Measurements from ENCODE around the gene ATAT1. TPM values are rescaled to one million over a fixed set of nuclear protein-coding genes. Genes with fewer than 3 reads are reported as not detected.
A peak's percentile ranks its signal among the peaks of the same experiment; 100 is the strongest.

ATAT1 gene
- total RNA-seq, 1 experiment from 2014 or later = 19.3 TPM

- H3K36me3 Mint-ChIP-seq = peaks cover 3% of the 10 kb centered on the region; the same call in 1 of the 2 replicates
- H3K27ac Mint-ChIP-seq = 0 out of 2 replicates have a peak overlapping the region, but pooled peaks have one; percentile 92
- ChIA-PET POLR2A (interaction anchor here (0.6 to 2.6 kb wide), 5 partner anchors 10 to 190 kb away, joined by 3 to 5 read pairs (median 3); partner anchors contain the start of gene MDC1), CTCF (interaction anchor here (0.7 to 4.0 kb wide), 6 partner anchors 11 to 191 kb away, joined by 3 to 49 read pairs (median 9); partner anchors contain the start of gene DHX16)
- peaks cover 51% of the 10 kb centered on the region for H3K4me1 Mint-ChIP-seq
- no peaks in the 10 kb centered on the region for H3K27me3 Mint-ChIP-seq (ENCODE audit: low read depth)
- ATAC-seq (no peak), DNase-seq (ENCODE audit: low spot score) (no peak)
- H3K9me3 Mint-ChIP-seq = no peaks in the 10 kb centered on the region
- TF ChIP-seq IRF2 (CRISPR knock-in tag; IDR thresholded peaks at IDR 0.05; ENCODE audit: borderline replicate concordance, low read depth) = no peak
- peak overlapping the region; percentile 93 for H3K4me3 Mint-ChIP-seq
Measured at GRCh38 chr6:30689985-30690384, 63.3 kb downstream of the ATAT1 start.

DNA sequence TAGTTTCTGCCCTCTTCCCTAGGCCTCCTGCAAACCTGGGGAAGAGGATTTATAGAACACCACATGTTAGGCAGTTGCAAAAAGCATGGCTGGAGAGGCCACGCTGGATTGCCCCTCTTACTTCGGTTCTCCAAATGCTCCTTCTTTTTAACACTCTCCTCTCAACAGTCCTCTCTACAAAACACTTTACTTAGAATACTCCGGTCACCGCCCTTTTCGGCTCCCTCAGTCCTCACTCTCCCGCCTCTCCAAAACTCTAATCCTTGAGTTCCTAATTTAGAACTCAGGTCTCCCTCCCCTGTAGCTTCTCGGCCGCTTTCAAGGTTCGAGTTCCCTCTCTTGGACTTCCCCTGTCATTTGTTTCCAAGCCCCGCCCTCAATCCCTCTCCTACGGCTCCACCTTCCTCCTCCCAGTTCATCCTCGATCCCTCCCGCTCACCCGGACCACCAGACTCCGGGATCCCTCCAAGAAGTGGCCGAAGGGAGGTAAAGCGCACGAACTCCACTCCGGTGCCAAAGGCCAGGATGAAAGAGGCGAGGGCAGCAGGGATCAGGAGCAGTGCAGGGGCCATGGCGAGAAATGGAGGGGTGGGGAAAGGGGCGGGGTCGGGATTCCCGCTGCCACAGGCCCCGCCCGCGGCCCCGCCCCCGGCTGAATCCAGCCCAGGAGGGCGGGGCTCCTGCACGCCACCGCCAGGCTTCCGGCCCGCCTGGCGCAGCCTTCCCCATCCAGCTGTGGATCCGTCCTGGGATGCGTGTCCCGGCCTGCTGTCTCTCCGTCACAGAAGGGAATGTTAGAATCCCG lies 63.9 kb downstream of the ATAT1 start, which contains the start of gene NRM:
Gene NRM (minus strand): TSS at position 582 of the 805 bp plus-strand sequence. CDS start 10 bp downstream, at position 572.
- peaks cover 44% of the 10 kb centered on the region for H3K4me1 Mint-ChIP-seq
- peaks cover 3% of the 10 kb centered on the region; the same call in 1 of the 2 replicates for H3K36me3 Mint-ChIP-seq
- ChIA-PET POLR2A (interaction anchor here (0.6 to 1.4 kb wide), 4 partner anchors 11 to 76 kb away, joined by 3 to 5 read pairs (median 3); partner anchors contain the start of gene MDC1), CTCF (interaction anchor here (0.7 to 4.0 kb wide), 8 partner anchors 12 to 291 kb away, joined by 3 to 49 read pairs (median 6); partner anchors contain the start of genes DHX16 and MDC1)
- peak; percentile 63 for ATAC-seq
- peak; percentile 80 for DNase-seq (ENCODE audit: low spot score)
- no peaks in the 10 kb centered on the region for H3K27me3 Mint-ChIP-seq (ENCODE audit: low read depth)
- peak within 1 kb of the TSS; percentile 92 for H3K27ac Mint-ChIP-seq
- peak within 1 kb of the TSS; percentile 93 for H3K4me3 Mint-ChIP-seq
- no peaks in the 10 kb centered on the region for H3K9me3 Mint-ChIP-seq
- TF ChIP-seq ZNF396 (CRISPR knock-in tag; IDR thresholded peaks at IDR 0.05; ENCODE audit: borderline replicate concordance) = no peak
- no peak for TF ChIP-seq TEAD1 (CRISPR knock-in tag; IDR thresholded peaks at IDR 0.05)
- TF ChIP-seq CTCF (IDR thresholded peaks at IDR 0.05) = no peak
- TF ChIP-seq CREB1 (CRISPR knock-in tag; IDR thresholded peaks at IDR 0.05) = no peak
- TF ChIP-seq ZNF532 (CRISPR knock-in tag; IDR thresholded peaks at IDR 0.05; ENCODE audit: borderline replicate concordance) = no peak
- TF ChIP-seq SP1 (CRISPR knock-in tag; conservative IDR thresholded peaks at IDR 0.05) = peak; percentile 81
- no peak for TF ChIP-seq ZNF263 (CRISPR knock-in tag; IDR thresholded peaks at IDR 0.05; ENCODE audit: low read depth)
- TF ChIP-seq, protein P1, sequence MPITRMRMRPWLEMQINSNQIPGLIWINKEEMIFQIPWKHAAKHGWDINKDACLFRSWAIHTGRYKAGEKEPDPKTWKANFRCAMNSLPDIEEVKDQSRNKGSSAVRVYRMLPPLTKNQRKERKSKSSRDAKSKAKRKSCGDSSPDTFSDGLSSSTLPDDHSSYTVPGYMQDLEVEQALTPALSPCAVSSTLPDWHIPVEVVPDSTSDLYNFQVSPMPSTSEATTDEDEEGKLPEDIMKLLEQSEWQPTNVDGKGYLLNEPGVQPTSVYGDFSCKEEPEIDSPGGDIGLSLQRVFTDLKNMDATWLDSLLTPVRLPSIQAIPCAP (CRISPR knock-in tag; IDR thresholded peaks at IDR 0.05) = no peak
- TF ChIP-seq, protein P2, sequence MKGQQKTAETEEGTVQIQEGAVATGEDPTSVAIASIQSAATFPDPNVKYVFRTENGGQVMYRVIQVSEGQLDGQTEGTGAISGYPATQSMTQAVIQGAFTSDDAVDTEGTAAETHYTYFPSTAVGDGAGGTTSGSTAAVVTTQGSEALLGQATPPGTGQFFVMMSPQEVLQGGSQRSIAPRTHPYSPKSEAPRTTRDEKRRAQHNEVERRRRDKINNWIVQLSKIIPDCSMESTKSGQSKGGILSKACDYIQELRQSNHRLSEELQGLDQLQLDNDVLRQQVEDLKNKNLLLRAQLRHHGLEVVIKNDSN (CRISPR knock-in tag; IDR thresholded peaks at IDR 0.05) = no peak
- TF ChIP-seq FOXP4 (CRISPR knock-in tag; IDR thresholded peaks at IDR 0.05) = peak; percentile 37; the same call in 1 of the 2 replicates
- no peak for TF ChIP-seq MLX (CRISPR knock-in tag; IDR thresholded peaks at IDR 0.05)
- no peak for TF ChIP-seq NR2C2 (CRISPR knock-in tag; IDR thresholded peaks at IDR 0.05)
- no peak for TF ChIP-seq E2F1 (CRISPR knock-in tag; IDR thresholded peaks at IDR 0.05)
- TF ChIP-seq, protein P3, sequence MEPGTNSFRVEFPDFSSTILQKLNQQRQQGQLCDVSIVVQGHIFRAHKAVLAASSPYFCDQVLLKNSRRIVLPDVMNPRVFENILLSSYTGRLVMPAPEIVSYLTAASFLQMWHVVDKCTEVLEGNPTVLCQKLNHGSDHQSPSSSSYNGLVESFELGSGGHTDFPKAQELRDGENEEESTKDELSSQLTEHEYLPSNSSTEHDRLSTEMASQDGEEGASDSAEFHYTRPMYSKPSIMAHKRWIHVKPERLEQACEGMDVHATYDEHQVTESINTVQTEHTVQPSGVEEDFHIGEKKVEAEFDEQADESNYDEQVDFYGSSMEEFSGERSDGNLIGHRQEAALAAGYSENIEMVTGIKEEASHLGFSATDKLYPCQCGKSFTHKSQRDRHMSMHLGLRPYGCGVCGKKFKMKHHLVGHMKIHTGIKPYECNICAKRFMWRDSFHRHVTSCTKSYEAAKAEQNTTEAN (CRISPR knock-in tag; IDR thresholded peaks at IDR 0.05) = no peak
- no peak for TF ChIP-seq GRHL2 (CRISPR knock-in tag; IDR thresholded peaks at IDR 0.05; ENCODE audit: insufficient replicate concordance, severe bottlenecking)

Measured in WTC11 (cell line).